GM23338 (cell line): Measurements from ENCODE around the gene YLPM1. TPM values are rescaled to one million over a fixed set of nuclear protein-coding genes. Genes with fewer than 3 reads are reported as not detected.

Experiments
- ATAC-seq: fragments of 200-7000 bp; cut with Tn5 transposase; 3 replicates; pipeline ENCODE4 v1.9.1; 2020
- DNase-seq: peaks from one replicate; pipeline ENCODE4 v3.0.0-alpha.2; 2015; ENCODE audit warnings: low spot score
- H2AFZ ChIP-seq: fragments of 200-600 bp; sonication (generic); 2 replicates; pipeline ENCODE4 v1.8.0; 2016; ENCODE audit warnings: antibody characterized with exemption, mild to moderate bottlenecking, moderate library complexity
- H3F3A ChIP-seq: fragments of 200-600 bp; sonication (generic); replicated peaks from 2 replicates; pipeline ENCODE4 v1.8.0; 2017; ENCODE audit warnings: antibody characterized with exemption, mixed run types, low read depth
- H3K27ac ChIP-seq: fragments of 200-600 bp; sonication (generic); 2 replicates; pipeline ENCODE4 v1.6.1; 2016; ENCODE audit warnings: low read depth
- H3K27me3 ChIP-seq: fragments of 200-600 bp; sonication (generic); 2 replicates; pipeline ENCODE4 v1.8.0; 2016; ENCODE audit warnings: mild to moderate bottlenecking, mixed run types, moderate library complexity; ENCODE audit not compliant: insufficient read depth
- H3K36me3 ChIP-seq: fragments of 200-600 bp; sonication (generic); 2 replicates; pipeline ENCODE4 v1.8.0; 2016; ENCODE audit warnings: mild to moderate bottlenecking; ENCODE audit not compliant: insufficient read depth
- H3K4me1 ChIP-seq: fragments of 200-600 bp; sonication (generic); 2 replicates; pipeline ENCODE4 v1.8.0; 2016; ENCODE audit warnings: mild to moderate bottlenecking, moderate library complexity; ENCODE audit not compliant: insufficient read depth
- H3K4me2 ChIP-seq: fragments of 200-600 bp; sonication (generic); 2 replicates; pipeline ENCODE4 v1.7.1; 2017; ENCODE audit warnings: mixed run types
- H3K4me3 ChIP-seq: fragments of 200-600 bp; sonication (generic); 2 replicates; pipeline ENCODE4 v1.6.1; 2016; ENCODE audit warnings: mixed run types
- H3K79me2 ChIP-seq: fragments of 200-600 bp; sonication (generic); replicated peaks from 2 replicates; pipeline ENCODE4 v1.8.0; 2017; ENCODE audit warnings: mild to moderate bottlenecking; ENCODE audit not compliant: insufficient read depth
- H3K9me2 ChIP-seq: fragments of 200-600 bp; sonication (generic); 2 replicates; pipeline ENCODE4 v1.8.0; 2017; ENCODE audit not compliant: insufficient read depth
- H4K20me1 ChIP-seq: fragments of 200-600 bp; sonication (generic); replicated peaks from 2 replicates; pipeline ENCODE4 v1.8.0; 2017; ENCODE audit warnings: mild to moderate bottlenecking; ENCODE audit not compliant: insufficient read depth
- H3K27ac Mint-ChIP-seq: 2 replicates; pipeline ENCODE4 v1.8.0; 2020; ENCODE audit warnings: inconsistent platforms, mild to moderate bottlenecking, moderate library complexity, mixed read lengths
- H3K27me3 Mint-ChIP-seq: 3 replicates; pipeline ENCODE4 v1.8.0; 2022; ENCODE audit warnings: low read depth, mild to moderate bottlenecking, moderate library complexity, mixed read lengths, inconsistent platforms; ENCODE audit not compliant: insufficient read depth, poor library complexity
- H3K36me3 Mint-ChIP-seq: 3 replicates; pipeline ENCODE4 v1.8.0; 2021; ENCODE audit warnings: low read depth, mild to moderate bottlenecking, inconsistent platforms, moderate library complexity, mixed read lengths
- H3K4me1 Mint-ChIP-seq: 3 replicates; pipeline ENCODE4 v1.8.0; 2020; ENCODE audit warnings: mild to moderate bottlenecking, inconsistent platforms, mixed read lengths
- H3K4me3 Mint-ChIP-seq: 3 replicates; pipeline ENCODE4 v1.8.0; 2021; ENCODE audit warnings: moderate library complexity, mild to moderate bottlenecking, inconsistent platforms, mixed read lengths
- H3K9me3 Mint-ChIP-seq: 3 replicates; pipeline ENCODE4 v1.8.0; 2020; ENCODE audit warnings: moderate library complexity, mild to moderate bottlenecking, inconsistent platforms, mixed read lengths
- CREB1 ChIP-seq: fragments of 250-450 bp; sonication (Bioruptor Pico); IDR thresholded peaks from 2 replicates; pipeline ENCODE4 v1.5.0; 2020; ENCODE audit warnings: low read depth, mild to moderate bottlenecking, moderate library complexity
- NANOG ChIP-seq: IDR thresholded peaks from 2 replicates; pipeline ENCODE4 v1.6.1; 2016; ENCODE audit warnings: antibody characterized with exemption, borderline replicate concordance
- POLR2AphosphoS5 ChIP-seq: IDR thresholded peaks from 2 replicates; pipeline ENCODE4 v1.6.1; 2016; ENCODE audit warnings: antibody characterized with exemption, low read depth
- polyA plus RNA-seq: library from polyadenylated mRNA; unstranded; fragments of >200 nt; fragmentation: Nextera tagmentation; extraction: Ambion mirVana; gene quantifications from 2 replicates; pipeline ENCODE4 v1.2.1, GENCODE V29; 2016
- total RNA-seq: library from RNA; depleted of rRNA; stranded (reverse); fragments of >200 nt; shearing (Covaris generic); gene quantifications from 2 replicates; pipeline ENCODE4 v1.2.3, GENCODE V29; 2014
- TF ChIP-seq, protein P1 (sequence below), 2 experiments: fragments of 200-600 bp in 1 of 2; sonication (generic) in 1 of 2; conservative IDR thresholded peaks; 2 replicates each; pipeline versions ENCODE4 v1.5.1 to v1.6.1; 2016 to 2017; ENCODE audit warnings: antibody characterized with exemption in 2 of 2, low read depth in 2 of 2, mild to moderate bottlenecking in 2 of 2, moderate library complexity in 1 of 2
- TF ChIP-seq, protein P2 (sequence below): IDR thresholded peaks from one replicate; pipeline ENCODE4 v1.6.1; 2018; ENCODE audit warnings: antibody characterized with exemption; ENCODE audit not compliant: unreplicated experiment
- TF ChIP-seq, protein P3 (sequence below): fragments of 250-450 bp; sonication (Bioruptor Pico); IDR thresholded peaks from 2 replicates; pipeline ENCODE4 v1.5.0; 2020; ENCODE audit warnings: mild to moderate bottlenecking, moderate library complexity

Gene YLPM1
- total and polyA plus RNA-seq, 2 experiments from 2014 or later, result 39.2 to 58.4 TPM

DNA sequence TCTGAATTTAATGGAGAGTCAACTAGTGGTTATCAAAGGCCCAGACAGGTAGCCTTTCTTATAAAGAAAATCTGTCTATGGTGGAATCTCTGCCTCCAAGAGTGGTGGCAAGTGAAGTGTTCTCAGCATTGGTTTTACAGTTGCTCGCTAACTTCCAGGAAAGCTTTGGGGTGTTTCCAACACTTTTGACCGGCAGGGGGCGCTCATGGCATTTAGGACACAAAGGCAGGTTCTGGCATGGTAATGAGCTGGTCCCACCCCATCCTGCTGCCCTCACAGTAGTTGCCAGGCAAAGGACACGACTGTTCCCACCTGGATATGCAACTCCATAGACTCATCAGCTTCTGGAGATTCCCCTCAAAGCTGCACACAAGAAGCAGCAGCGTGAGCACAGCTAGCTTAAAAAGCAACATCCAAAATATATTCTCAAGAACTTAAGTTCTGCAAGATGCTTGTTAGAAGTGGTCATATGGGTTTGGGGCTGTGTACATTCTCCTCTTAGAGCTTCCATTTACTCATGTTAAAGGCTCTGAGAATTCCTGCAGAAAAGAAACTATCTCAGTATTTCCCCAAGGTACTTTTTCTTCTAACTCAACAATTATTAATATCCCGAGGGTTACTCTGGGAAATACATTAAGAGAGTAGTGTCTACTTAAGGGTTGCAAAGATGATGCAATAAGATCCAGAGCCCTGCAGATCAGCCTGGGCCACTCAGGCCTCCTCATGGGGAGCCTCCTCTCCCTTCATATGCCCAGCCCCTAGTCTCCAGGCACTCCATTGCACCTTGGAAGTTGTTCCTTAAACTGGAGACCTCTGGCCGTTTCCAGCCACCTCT is 98.0 kb downstream of the YLPM1 start:
- Mint-ChIP-seq H3K27ac (no peak overlapping the region), H3K36me3 (no peaks in the 10 kb centered on the region), H3K4me3 (no peak overlapping the region), H3K27me3 (peaks cover 1% of the 10 kb centered on the region), H3K9me3 (no peaks in the 10 kb centered on the region), H3K4me1 (no peaks in the 10 kb centered on the region; the same call in 2 of the 3 replicates)
- peak; percentile 97 for DNase-seq
- Histone ChIP-seq H3K4me3 (no peak overlapping the region), H2AFZ (no peak overlapping the region; the same call in 1 of the 2 replicates), H3K79me2 (no peaks in the 10 kb centered on the region), H4K20me1 (no peaks in the 10 kb centered on the region), H3K9me2 (no peaks in the 10 kb centered on the region), H3K27me3 (no peaks in the 10 kb centered on the region), H3K27ac (no peak overlapping the region), H3K4me2 (no peak overlapping the region), H3K36me3 (no peaks in the 10 kb centered on the region), H3F3A (no peaks in the 10 kb centered on the region), H3K4me1 (no peaks in the 10 kb centered on the region)
- TF ChIP-seq, protein P1, sequence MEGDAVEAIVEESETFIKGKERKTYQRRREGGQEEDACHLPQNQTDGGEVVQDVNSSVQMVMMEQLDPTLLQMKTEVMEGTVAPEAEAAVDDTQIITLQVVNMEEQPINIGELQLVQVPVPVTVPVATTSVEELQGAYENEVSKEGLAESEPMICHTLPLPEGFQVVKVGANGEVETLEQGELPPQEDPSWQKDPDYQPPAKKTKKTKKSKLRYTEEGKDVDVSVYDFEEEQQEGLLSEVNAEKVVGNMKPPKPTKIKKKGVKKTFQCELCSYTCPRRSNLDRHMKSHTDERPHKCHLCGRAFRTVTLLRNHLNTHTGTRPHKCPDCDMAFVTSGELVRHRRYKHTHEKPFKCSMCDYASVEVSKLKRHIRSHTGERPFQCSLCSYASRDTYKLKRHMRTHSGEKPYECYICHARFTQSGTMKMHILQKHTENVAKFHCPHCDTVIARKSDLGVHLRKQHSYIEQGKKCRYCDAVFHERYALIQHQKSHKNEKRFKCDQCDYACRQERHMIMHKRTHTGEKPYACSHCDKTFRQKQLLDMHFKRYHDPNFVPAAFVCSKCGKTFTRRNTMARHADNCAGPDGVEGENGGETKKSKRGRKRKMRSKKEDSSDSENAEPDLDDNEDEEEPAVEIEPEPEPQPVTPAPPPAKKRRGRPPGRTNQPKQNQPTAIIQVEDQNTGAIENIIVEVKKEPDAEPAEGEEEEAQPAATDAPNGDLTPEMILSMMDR (conservative IDR thresholded peaks at IDR 0.05; ENCODE audit: low read depth in 2 of 2), result peak; percentile 90 to 97
- TF ChIP-seq NANOG, result no peak
- peak; percentile 95 for ATAC-seq

DNA sequence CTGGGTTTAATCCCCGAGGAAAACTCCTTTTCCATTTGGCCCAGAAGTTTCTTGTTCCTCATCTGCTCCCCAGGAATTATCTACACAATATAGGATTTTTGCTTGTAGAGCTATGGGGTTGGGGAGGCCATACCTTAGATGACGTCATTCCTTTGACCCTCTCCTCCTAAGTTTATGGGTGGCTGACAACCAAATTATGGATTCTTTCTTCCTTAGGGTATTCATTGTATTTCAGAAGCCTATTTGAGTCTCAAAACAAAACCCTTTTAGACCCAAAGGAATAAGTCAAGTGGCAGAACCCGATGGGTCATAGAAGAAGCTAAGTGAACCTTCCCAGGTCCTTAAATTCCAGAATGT is 98.6 kb downstream of the YLPM1 start:
- DNase-seq (no peak), ATAC-seq (no peak)
- H2AFZ ChIP-seq, result no peak overlapping the region; the same call in 1 of the 2 replicates
- H3K27me3 Mint-ChIP-seq, result peaks cover 1% of the 10 kb centered on the region
- no peaks in the 10 kb centered on the region for H4K20me1 ChIP-seq
- no peak overlapping the region for H3K4me2 ChIP-seq
- no peak overlapping the region for H3K4me3 ChIP-seq
- no peaks in the 10 kb centered on the region for H3K9me2 ChIP-seq
- no peaks in the 10 kb centered on the region for H3F3A ChIP-seq
- no peaks in the 10 kb centered on the region for H3K79me2 ChIP-seq
- no peak overlapping the region for H3K4me3 Mint-ChIP-seq
- H3K27me3 ChIP-seq, result no peaks in the 10 kb centered on the region
- peaks cover 2% of the 10 kb centered on the region; the same call in 1 of the 3 replicates for H3K4me1 Mint-ChIP-seq
- H3K4me1 ChIP-seq, result no peaks in the 10 kb centered on the region
- H3K9me3 Mint-ChIP-seq, result no peaks in the 10 kb centered on the region
- H3K27ac ChIP-seq, result no peak overlapping the region
- H3K36me3 ChIP-seq, result no peaks in the 10 kb centered on the region
- no peaks in the 10 kb centered on the region for H3K36me3 Mint-ChIP-seq
- H3K27ac Mint-ChIP-seq, result no peak overlapping the region
- no peak for TF ChIP-seq CREB1 (CRISPR knock-in tag)
- TF ChIP-seq, protein P2, sequence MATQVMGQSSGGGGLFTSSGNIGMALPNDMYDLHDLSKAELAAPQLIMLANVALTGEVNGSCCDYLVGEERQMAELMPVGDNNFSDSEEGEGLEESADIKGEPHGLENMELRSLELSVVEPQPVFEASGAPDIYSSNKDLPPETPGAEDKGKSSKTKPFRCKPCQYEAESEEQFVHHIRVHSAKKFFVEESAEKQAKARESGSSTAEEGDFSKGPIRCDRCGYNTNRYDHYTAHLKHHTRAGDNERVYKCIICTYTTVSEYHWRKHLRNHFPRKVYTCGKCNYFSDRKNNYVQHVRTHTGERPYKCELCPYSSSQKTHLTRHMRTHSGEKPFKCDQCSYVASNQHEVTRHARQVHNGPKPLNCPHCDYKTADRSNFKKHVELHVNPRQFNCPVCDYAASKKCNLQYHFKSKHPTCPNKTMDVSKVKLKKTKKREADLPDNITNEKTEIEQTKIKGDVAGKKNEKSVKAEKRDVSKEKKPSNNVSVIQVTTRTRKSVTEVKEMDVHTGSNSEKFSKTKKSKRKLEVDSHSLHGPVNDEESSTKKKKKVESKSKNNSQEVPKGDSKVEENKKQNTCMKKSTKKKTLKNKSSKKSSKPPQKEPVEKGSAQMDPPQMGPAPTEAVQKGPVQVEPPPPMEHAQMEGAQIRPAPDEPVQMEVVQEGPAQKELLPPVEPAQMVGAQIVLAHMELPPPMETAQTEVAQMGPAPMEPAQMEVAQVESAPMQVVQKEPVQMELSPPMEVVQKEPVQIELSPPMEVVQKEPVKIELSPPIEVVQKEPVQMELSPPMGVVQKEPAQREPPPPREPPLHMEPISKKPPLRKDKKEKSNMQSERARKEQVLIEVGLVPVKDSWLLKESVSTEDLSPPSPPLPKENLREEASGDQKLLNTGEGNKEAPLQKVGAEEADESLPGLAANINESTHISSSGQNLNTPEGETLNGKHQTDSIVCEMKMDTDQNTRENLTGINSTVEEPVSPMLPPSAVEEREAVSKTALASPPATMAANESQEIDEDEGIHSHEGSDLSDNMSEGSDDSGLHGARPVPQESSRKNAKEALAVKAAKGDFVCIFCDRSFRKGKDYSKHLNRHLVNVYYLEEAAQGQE, result no peak
- TF ChIP-seq, protein P3, sequence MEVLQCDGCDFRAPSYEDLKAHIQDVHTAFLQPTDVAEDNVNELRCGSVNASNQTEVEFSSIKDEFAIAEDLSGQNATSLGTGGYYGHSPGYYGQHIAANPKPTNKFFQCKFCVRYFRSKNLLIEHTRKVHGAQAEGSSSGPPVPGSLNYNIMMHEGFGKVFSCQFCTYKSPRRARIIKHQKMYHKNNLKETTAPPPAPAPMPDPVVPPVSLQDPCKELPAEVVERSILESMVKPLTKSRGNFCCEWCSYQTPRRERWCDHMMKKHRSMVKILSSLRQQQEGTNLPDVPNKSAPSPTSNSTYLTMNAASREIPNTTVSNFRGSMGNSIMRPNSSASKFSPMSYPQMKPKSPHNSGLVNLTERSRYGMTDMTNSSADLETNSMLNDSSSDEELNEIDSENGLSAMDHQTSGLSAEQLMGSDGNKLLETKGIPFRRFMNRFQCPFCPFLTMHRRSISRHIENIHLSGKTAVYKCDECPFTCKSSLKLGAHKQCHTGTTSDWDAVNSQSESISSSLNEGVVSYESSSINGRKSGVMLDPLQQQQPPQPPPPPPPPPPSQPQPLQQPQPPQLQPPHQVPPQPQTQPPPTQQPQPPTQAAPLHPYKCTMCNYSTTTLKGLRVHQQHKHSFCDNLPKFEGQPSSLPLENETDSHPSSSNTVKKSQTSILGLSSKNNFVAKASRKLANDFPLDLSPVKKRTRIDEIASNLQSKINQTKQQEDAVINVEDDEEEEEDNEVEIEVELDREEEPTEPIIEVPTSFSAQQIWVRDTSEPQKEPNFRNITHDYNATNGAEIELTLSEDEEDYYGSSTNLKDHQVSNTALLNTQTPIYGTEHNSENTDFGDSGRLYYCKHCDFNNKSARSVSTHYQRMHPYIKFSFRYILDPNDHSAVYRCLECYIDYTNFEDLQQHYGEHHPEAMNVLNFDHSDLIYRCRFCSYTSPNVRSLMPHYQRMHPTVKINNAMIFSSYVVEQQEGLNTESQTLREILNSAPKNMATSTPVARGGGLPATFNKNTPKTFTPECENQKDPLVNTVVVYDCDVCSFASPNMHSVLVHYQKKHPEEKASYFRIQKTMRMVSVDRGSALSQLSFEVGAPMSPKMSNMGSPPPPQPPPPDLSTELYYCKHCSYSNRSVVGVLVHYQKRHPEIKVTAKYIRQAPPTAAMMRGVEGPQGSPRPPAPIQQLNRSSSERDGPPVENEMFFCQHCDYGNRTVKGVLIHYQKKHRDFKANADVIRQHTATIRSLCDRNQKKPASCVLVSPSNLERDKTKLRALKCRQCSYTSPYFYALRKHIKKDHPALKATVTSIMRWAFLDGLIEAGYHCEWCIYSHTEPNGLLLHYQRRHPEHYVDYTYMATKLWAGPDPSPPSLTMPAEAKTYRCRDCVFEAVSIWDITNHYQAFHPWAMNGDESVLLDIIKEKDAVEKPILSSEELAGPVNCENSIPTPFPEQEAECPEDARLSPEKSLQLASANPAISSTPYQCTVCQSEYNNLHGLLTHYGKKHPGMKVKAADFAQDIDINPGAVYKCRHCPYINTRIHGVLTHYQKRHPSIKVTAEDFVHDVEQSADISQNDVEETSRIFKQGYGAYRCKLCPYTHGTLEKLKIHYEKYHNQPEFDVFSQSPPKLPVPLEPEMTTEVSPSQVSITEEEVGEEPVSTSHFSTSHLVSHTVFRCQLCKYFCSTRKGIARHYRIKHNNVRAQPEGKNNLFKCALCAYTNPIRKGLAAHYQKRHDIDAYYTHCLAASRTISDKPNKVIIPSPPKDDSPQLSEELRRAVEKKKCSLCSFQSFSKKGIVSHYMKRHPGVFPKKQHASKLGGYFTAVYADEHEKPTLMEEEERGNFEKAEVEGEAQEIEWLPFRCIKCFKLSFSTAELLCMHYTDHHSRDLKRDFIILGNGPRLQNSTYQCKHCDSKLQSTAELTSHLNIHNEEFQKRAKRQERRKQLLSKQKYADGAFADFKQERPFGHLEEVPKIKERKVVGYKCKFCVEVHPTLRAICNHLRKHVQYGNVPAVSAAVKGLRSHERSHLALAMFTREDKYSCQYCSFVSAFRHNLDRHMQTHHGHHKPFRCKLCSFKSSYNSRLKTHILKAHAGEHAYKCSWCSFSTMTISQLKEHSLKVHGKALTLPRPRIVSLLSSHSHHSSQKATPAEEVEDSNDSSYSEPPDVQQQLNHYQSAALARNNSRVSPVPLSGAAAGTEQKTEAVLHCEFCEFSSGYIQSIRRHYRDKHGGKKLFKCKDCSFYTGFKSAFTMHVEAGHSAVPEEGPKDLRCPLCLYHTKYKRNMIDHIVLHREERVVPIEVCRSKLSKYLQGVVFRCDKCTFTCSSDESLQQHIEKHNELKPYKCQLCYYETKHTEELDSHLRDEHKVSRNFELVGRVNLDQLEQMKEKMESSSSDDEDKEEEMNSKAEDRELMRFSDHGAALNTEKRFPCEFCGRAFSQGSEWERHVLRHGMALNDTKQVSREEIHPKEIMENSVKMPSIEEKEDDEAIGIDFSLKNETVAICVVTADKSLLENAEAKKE, result no peak
- no peak for TF ChIP-seq POLR2AphosphoS5
- TF ChIP-seq, protein P1 (conservative IDR thresholded peaks at IDR 0.05; ENCODE audit: low read depth in 2 of 2), result no peak
